ENCODE data around the gene LHX5. TPM values are rescaled to one million over a fixed set of nuclear protein-coding genes. Genes with fewer than 3 reads are reported as not detected.

The LHX5 gene
- total RNA-seq, 5 donors from 2014 or later (not counting 1 experiment from before 2014, with no cell fraction given), result not detected

Other genes starting within 250 kb of the LHX5 start
- 100 to 1,000 TPM in 3 of 5 donors, 10 to 100 TPM in 2; 76.7 to 120 (median 102) TPM for gene SLC8B1, start 136.8 kb downstream of the LHX5 start, total RNA-seq
- 10 to 100 TPM; 14.1 to 19.0 (median 15.1) TPM for gene PLBD2, start 113.3 kb downstream of the LHX5 start, total RNA-seq
- under 1 TPM in 2 of 5 donors, not detected in 3; 0.18 to 0.26 TPM for gene SDS, start 68.0 kb downstream of the LHX5 start, total RNA-seq
- 1 to 10 TPM in 1 of 5 donors, under 1 TPM in 3, not detected in 1; 0.19 to 2.3 (median 0.44) TPM for gene SDSL, start 49.5 kb downstream of the LHX5 start, total RNA-seq